D721Med (cell line): ENCODE results near the gene RHOD.

Experiments
- DNase-seq: peaks from one replicate; pipeline ENCODE4 v3.0.0; 2011; ENCODE audit warnings: low spot score; ENCODE audit not compliant: insufficient read length
- FAIRE-seq: peaks from 2 replicates; lab custom pipeline; 2011; peaks lifted over from hg19 to GRCh38; lab: Jason Lieb, UNC
- CTCF ChIP-seq: IDR thresholded peaks from 2 replicates; pipeline ENCODE4 v1.5.1; 2012; ENCODE audit warnings: mild to moderate bottlenecking, control low read depth; ENCODE audit not compliant: insufficient read depth; ENCODE audit errors: missing control alignments

RHOD gene

GRCh38 chr11:67016550-67016949, 40.1 kb upstream of the RHOD start:
- TF ChIP-seq CTCF, result no peak
- no peak for FAIRE-seq

GRCh38 chr11:67020949-67021348, 35.7 kb upstream of the RHOD start:
- FAIRE-seq, result no peak
- no peak for DNase-seq
- no peak for TF ChIP-seq CTCF

More at GRCh38 chr11:67016550-67016949, 40.1 kb upstream of the RHOD start:
- no peak for DNase-seq

- no peak for DNase-seq
- FAIRE-seq, result no peak
- TF ChIP-seq CTCF, result no peak
These were observed 34.2 kb upstream of the RHOD start for GRCh38 chr11:67022341-67022933.

- no peak for TF ChIP-seq CTCF
- FAIRE-seq (no peak), DNase-seq (no peak)
These were observed 33.4 kb upstream of the RHOD start, which contains the start of gene SYT12 for GRCh38 chr11:67022961-67023956. Gene SYT12 (plus strand): TSS chr11:67023134. CDS start chr11:67030145, 7,011 bp downstream.

GRCh38 chr11:67023957-67024353, 32.7 kb upstream of the RHOD start:
- no peak for DNase-seq
- TF ChIP-seq CTCF, result no peak
- no peak for FAIRE-seq

GRCh38 chr11:67024410-67024809, 32.2 kb upstream of the RHOD start:
- DNase-seq (no peak), FAIRE-seq (no peak)
- no peak for TF ChIP-seq CTCF
